Activated CD4-positive, alpha-beta T cell treated with anti-CD3 and anti-CD28 coated beads, Interleukin-2, amount 50 U/mL, for 24 hours (primary cell): ENCODE data around the gene CES4A.
"Not testable (repeated sequence)": the region's sequence is repeated elsewhere in the genome, so short reads cannot be mapped to it uniquely, and the experiment has no call there.

Experiments used
- DNase-seq, 2 donors: peaks; one replicate each; pipeline ENCODE4 v3.0.0-alpha.2; 2020; ENCODE audit warnings: low read depth in 1 of 2, low spot score in 1 of 2

Gene CES4A

DNA sequence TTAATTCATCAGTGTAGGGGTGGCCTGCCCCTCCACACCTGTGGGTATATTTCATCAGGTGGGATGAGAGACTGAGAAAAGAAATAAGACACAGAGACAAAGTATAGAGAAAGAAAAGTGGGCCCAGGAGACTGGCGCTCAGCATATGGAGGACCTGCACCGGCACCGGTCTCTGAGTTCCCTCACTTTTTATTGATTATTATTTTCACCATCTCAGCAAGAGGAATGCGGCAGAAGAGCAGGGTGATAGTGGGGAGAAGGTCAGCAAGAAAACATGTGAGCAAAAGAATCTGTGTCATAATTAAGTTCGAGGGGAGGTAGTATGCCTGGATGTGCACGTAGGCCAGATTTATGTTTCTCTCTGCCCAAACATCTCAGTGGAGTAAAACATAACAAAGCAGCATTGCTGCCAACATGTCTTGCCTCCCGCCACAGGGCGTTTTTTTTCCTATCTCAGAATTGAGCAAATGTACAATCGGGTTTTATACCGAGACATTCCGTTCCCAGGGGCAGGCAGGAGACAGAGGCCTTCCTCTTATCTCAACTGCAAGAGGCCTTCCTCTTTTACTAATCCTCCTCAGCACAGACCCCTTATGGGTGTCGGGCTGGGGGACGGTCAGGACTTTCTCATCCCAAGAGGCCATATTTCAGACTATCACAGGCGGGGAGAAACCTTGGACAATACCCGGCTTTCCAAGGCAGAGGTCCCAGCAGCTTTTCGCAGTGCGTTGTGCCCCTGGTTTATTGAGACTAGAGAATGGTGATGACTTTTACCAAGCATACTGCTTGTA lies 32.8 kb upstream of the CES4A start:
- DNase-seq: not testable (repeated sequence)

GRCh38 chr16:66956154-66956457 lies 32.3 kb upstream of the CES4A start:
- DNase-seq: not testable (repeated sequence)

- DNase-seq: no peak
Measured at GRCh38 chr16:66958857-66959703, 29.3 kb upstream of the CES4A start.

DNA sequence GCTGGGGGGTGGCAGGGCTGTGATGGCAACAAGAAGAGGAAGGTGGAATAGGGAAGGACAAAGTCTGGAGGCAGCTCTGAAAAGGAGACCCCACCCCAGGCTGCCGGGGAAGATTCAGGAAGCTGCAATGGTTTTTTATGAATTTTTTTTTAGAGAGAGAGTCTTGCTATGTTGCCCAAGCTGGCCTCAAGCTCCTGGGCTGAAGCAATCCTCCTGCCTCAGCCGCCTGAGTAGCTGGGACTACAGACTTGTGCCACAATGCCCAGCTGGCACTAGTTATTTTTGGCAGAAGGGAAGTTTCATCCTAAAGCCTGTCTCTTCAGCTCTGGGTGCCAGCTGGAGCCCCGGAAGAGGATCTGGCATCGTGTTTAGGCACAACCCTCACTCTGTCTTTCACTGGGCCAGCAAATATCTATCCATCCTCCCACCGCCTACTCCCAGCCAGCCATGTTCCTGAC lies 28.7 kb upstream of the CES4A start:
- DNase-seq: no peak

GRCh38 chr16:66960270-66960669 lies 28.1 kb upstream of the CES4A start:
- DNase-seq: no peak

DNA sequence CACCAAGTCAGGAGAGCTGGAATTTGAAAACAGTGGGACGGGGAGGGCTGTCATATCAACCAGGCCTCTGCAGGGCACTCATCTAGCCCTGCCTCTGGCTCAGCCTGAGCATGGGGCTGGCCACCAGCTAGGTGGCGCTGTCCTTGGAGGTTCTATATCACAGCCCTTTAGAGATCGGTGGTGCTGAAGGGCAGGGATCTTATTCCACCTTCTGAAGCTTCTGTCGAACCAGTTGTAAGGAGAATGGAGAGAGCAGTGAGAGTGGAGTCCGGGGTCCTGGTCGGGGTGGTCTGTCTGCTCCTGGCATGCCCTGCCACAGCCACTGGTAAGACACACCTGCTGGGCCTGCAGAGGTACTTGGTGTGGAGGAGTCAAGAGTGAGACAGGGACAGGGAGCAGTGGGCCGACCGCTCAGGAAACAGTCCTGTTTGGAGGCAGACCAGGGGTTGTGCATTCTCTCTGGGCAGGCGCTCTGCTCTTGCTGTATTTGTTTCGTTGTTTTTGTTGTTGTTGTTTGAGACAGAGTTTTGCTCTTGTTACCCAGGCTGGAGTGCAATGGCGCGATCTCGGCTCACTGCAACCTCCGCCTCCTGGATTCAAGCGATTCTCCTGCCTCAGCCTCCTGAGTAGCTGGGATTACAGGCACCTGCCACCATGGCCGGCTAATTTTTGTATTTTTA lies 27.2 kb upstream of the CES4A start, which contains the start of gene CES3:
CES3 (plus strand) TSS at position 202 of the 680 bp plus-strand sequence; CDS start at position 244, 42 bp downstream.
- DNase-seq: peak in 1 of 2 donors; percentile 46

GRCh38 chr16:66961914-66962313 lies 26.5 kb upstream of the CES4A start:
- DNase-seq: no peak

DNA sequence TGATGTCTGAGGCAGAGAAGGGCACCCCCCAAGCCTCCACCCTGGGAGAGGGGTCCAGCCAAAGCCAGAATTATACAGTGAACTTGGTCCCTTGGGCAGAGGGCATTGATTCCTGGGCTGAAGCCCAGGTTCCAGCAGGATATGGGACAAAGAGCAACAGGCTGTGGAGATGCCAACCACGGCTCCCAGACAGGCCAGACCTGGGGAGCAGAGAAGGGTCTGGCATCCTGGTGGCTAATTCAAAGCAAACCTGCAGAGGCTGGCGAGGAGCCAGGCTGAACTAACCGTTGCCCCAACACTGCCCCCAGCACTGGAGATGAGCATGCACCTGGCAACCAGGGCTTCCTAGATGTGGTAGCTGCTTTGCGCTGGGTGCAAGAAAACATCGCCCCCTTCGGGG lies 24.3 kb upstream of the CES4A start:
- DNase-seq: no peak

DNA sequence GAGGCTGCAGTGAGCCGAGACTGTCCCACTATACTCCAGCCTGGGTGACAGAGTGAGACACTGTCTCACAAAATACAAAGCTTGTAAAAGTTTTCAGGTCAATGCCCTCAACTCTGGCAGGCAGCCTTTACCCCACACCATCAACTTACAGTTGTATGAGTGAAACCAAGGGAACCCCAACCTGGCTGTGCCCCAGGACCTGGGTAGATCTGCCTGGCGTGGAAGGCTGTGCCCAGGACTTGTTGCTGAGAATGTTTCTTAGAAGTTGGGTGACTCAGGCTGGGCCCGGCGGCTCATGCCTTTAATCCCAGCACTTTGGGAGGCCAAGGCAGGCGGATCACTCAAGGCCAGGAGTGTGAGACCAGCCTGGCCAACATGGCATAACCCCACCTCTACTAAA lies 19.5 kb upstream of the CES4A start:
- DNase-seq: no peak

- no peak for DNase-seq
Measured at GRCh38 chr16:66970775-66971720, 17.3 kb upstream of the CES4A start.

DNA sequence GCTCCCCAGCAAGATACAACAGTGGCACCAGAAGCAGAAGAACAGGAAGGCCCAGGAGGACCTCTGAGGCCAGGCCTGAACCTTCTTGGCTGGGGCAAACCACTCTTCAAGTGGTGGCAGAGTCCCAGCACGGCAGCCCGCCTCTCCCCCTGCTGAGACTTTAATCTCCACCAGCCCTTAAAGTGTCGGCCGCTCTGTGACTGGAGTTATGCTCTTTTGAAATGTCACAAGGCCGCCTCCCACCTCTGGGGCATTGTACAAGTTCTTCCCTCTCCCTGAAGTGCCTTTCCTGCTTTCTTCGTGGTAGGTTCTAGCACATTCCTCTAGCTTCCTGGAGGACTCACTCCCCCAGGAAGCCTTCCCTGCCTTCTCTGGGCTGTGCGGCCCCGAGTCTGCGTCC lies 15.4 kb upstream of the CES4A start:
- DNase-seq: no peak

DNA sequence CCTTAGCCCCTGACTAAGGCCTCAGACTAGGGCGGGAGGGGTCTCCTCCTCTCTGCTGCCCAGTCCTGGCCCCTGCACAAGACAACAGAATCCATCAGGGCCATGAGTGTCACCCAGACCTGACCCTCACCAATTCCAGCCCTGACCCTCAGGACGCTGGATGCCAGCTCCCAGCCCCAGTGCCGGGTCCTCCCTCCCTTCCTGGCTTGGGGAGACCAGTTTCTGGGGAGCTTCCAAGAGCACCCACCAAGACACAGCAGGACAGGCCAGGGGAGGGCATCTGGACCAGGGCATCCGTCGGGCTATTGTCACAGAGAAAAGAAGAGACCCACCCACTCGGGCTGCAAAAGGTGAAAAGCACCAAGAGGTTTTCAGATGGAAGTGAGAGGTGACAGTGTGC lies 14.7 kb upstream of the CES4A start:
- no peak for DNase-seq

DNA sequence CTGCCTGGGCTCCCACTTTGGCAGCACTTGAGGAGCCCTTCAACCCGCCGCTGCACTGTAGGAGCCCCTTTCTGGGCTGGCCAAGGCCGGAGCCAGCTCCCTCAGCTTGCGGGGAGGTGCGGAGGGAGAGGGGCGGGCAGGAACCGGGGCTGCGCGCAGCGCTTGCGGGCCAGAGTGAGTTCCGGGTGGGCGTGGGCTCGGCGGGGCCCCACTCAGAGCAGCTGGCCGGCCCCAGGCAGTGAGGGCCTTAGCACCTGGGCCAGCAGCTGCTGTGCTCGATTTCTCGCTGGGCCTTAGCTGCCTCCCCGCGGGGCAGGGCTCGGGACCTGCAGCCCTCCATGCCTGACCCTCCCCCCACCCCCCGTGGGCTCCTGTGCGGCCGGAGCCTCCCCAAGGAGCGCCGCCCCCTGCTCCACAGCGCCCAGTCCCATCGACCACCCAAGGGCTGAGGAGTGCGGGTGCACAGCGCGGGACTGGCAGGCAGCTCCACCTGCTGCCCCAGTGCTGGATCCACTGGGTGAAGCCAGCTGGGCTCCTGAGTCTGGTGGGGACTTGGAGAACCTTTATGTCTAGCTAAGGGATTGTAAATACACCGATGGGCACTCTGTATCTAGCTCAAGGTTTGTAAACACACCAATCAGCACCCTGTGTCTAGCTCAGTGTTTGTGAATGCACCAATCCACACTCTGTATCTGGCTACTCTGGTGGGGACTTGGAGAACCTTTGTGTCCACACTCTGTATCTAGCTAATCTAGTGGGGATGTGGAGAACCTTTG lies 14.0 kb upstream of the CES4A start:
- not testable (repeated sequence) for DNase-seq

GRCh38 chr16:66974932-66975246 lies 13.5 kb upstream of the CES4A start:
- DNase-seq: not testable (repeated sequence)

- no peak for DNase-seq
Measured at GRCh38 chr16:66975302-66975893, 13.0 kb upstream of the CES4A start.

DNA sequence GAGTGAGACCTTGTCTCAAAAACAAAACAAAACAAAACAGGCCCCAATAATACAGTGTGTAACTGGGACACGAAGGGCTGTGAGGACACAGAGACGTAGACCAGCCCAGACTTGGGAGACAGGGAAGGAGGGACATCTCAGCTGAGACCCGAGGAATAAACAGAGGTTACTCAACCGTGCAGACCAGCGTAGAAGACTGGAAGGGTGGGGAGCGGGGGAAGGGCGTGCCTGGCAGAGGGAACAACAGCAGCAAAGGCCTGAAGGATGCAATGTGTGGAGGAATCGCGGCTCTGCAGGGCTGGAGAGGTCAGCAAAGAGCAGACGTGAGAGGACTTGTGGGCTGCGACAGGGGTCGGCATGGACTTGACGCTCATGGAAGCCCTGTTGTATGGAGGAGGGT lies 11.6 kb upstream of the CES4A start:
- no peak for DNase-seq

- peak; percentile 88 for DNase-seq
Measured at GRCh38 chr16:66977341-66978113, 10.9 kb upstream of the CES4A start.

DNA sequence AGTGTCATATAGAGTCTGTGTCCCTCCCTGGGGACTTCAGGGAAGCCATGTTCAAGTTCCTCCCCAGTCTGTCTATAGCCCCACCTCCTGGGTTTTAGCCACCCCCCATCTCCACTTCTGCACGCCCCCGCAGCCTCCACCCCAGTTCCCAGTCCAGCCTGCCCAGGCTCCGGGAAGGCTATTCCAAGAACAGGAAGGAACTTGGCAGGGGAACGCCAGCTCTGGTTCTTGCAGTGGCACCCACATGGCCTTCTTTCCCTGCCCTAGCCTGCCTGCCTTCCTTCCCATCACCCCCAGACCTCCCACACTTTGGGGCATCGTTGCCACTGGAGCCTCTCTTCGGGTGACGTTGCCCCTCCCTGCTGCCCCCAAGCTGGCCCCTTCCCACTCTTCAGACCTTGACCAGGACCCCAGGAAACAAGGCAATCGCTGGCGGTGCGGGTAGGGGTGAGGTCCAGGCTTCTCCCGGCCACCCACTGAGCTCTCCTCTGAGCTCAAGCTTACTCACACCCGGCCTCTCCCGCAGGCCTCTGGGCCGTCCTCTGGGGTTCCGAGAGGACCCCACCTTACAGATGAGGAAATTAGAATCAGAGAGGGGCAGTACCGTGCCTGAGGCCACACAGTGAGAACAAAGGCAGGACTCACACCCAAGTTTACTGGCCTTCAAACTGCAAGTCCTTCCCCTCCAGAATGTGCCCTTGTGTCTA lies 9.2 kb upstream of the CES4A start:
- DNase-seq: no peak
